SH-SY5Y (cell line): ENCODE data around the gene SYNC.

ENCODE experiments used
- GATA2 ChIP-seq: IDR thresholded peaks from 2 replicates; pipeline ENCODE4 v1.6.1; 2011; ENCODE audit warnings: mild to moderate bottlenecking, low read depth, low read length
- GATA3 ChIP-seq: IDR thresholded peaks from 2 replicates; pipeline ENCODE4 v1.6.1; 2011; ENCODE audit warnings: low read depth, mild to moderate bottlenecking, low read length, moderate library complexity

DNA sequence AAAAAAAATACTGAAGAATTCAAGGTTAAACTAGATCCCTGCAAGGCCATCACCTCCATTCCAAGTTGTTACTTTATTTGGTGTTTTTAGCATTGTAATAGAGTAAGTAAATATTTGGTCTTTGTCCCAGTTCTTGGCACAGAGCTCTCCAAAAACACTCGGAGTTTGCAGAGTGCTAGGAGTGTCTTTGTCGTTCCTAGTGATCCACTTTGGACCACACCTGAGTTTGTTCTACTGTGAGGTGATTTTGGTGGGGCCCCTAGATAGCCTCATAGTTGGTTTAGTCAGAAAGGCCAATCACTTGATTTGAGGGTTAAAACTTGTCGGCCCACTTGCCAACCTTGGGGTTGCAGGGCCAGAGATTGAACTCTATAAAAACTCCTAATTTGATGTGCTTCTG lies 25.6 kb downstream of the SYNC start:
- TF ChIP-seq GATA2, result no peak
- TF ChIP-seq GATA3, result no peak
